HEK293 (cell line): ENCODE measurements around the gene SIRPA.

Source experiments
- CTCF ChIA-PET: fragments of 350-600 bp; formaldehyde crosslinking; extraction: SDS; loops from one replicate; lab custom pipeline; 2021; ENCODE audit warnings: antibody characterized with exemption; lab: Yijun Ruan, JAX
- POLR2A ChIA-PET: fragments of 300-600 bp; formaldehyde crosslinking; extraction: SDS; loops from one replicate; lab custom pipeline; 2020; ENCODE audit warnings: antibody characterized with exemption, inconsistent platforms; lab: Yijun Ruan, JAX
- H3K27ac ChIP-seq: fragments of 200-500 bp; sonication (Bioruptor generic); 2 replicates; pipeline ENCODE4 v1.5.1; 2014; ENCODE audit warnings: low read depth, low read length, control low read depth, inconsistent platforms; ENCODE audit errors: extremely low read depth
- H3K36me3 ChIP-seq, 2 experiments: fragments of 200-500 bp in 1 of 2; sonication (Bioruptor generic) in 1 of 2; 1 replicate in 1 of 2; 2 replicates in 1 of 2; pipeline ENCODE4 v1.5.1; 2014 to 2017; ENCODE audit warnings: inconsistent platforms in 2 of 2, low read length in 2 of 2; ENCODE audit not compliant: control insufficient read depth in 2 of 2, insufficient read depth in 1 of 2
- H3K4me1 ChIP-seq: fragments of 200-500 bp; sonication (Bioruptor generic); 2 replicates; pipeline ENCODE4 v1.5.1; 2014; ENCODE audit warnings: mild to moderate bottlenecking, low read length, inconsistent platforms; ENCODE audit not compliant: control insufficient read depth, insufficient read depth
- H3K4me3 ChIP-seq: 2 replicates; pipeline ENCODE4 v1.5.1; 2011; ENCODE audit warnings: low read depth, mild to moderate bottlenecking, control low read depth, low read length, moderate library complexity
- H3K9me3 ChIP-seq: fragments of 200-500 bp; sonication (Bioruptor generic); 2 replicates; pipeline ENCODE4 v1.5.1; 2014; ENCODE audit warnings: low read depth, low read length, inconsistent platforms; ENCODE audit not compliant: control insufficient read depth, insufficient read depth
- GLIS2 ChIP-seq: fragments of 450-650 bp; formaldehyde crosslinking; IDR thresholded peaks from 2 replicates; pipeline ENCODE4 v1.5.1; 2016; ENCODE audit warnings: missing biosample characterization, missing genetic modification characterization
- HOXD13 ChIP-seq: sonication (generic); formaldehyde crosslinking; IDR thresholded peaks from 2 replicates; pipeline ENCODE4 v1.8.0; 2022; ENCODE audit warnings: missing genetic modification reagents, borderline replicate concordance
- KLF8 ChIP-seq: fragments of 450-650 bp; formaldehyde crosslinking; IDR thresholded peaks from 2 replicates; pipeline ENCODE4 v1.5.1; 2016; ENCODE audit warnings: missing biosample characterization, missing genetic modification characterization
- SALL2 ChIP-seq: fragments of 450-650 bp; formaldehyde crosslinking; IDR thresholded peaks from 2 replicates; pipeline ENCODE4 v1.5.0; 2017; ENCODE audit warnings: missing biosample characterization, mild to moderate bottlenecking, missing genetic modification characterization, borderline replicate concordance
- TCF7L2 ChIP-seq: IDR thresholded peaks from 2 replicates; pipeline ENCODE4 v1.6.1; 2011; ENCODE audit warnings: low read depth, mild to moderate bottlenecking, inconsistent platforms, low read length, moderate library complexity, borderline replicate concordance
- ZFHX2 ChIP-seq: fragments of 450-650 bp; formaldehyde crosslinking; conservative IDR thresholded peaks from 2 replicates; pipeline ENCODE4 v1.5.1; 2016; ENCODE audit warnings: missing biosample characterization, missing genetic modification characterization
- ZIC2 ChIP-seq: fragments of 450-650 bp; formaldehyde crosslinking; IDR thresholded peaks from 2 replicates; pipeline ENCODE4 v1.5.1; 2016; ENCODE audit warnings: missing biosample characterization, missing genetic modification characterization
- ZNF211 ChIP-seq: fragments of 450-650 bp; formaldehyde crosslinking; IDR thresholded peaks from 2 replicates; pipeline ENCODE4 v1.5.1; 2016; ENCODE audit warnings: low read depth, missing biosample characterization, missing genetic modification characterization
- ZNF239 ChIP-seq: fragments of 450-650 bp; formaldehyde crosslinking; IDR thresholded peaks from 2 replicates; pipeline ENCODE4 v1.5.1; 2016; ENCODE audit warnings: missing biosample characterization, missing genetic modification characterization
- ZNF433 ChIP-seq: fragments of 450-650 bp; formaldehyde crosslinking; IDR thresholded peaks from 2 replicates; pipeline ENCODE4 v1.5.1; 2016; ENCODE audit warnings: missing biosample characterization, missing genetic modification characterization, low read depth
- ZNF449 ChIP-seq: fragments of 450-650 bp; formaldehyde crosslinking; IDR thresholded peaks from 2 replicates; pipeline ENCODE4 v1.5.1; 2017; ENCODE audit warnings: missing biosample characterization, mild to moderate bottlenecking, missing genetic modification characterization, moderate library complexity
- ZSCAN4 ChIP-seq: fragments of 450-650 bp; formaldehyde crosslinking; IDR thresholded peaks from 2 replicates; pipeline ENCODE4 v1.5.1; 2017; ENCODE audit warnings: missing biosample characterization, missing genetic modification characterization
- TF ChIP-seq, protein P1 (sequence below): fragments of 450-650 bp; IDR thresholded peaks from 2 replicates; pipeline ENCODE4 v1.5.1; 2018; ENCODE audit warnings: missing biosample characterization, missing genetic modification characterization
- TF ChIP-seq, protein P2 (sequence below): fragments of 450-650 bp; formaldehyde crosslinking; IDR thresholded peaks from 2 replicates; pipeline ENCODE4 v1.5.1; 2016; ENCODE audit warnings: missing biosample characterization, missing genetic modification characterization, borderline replicate concordance
- TF ChIP-seq, protein P3 (sequence below): fragments of 450-650 bp; formaldehyde crosslinking; IDR thresholded peaks from 2 replicates; pipeline ENCODE4 v1.5.1; 2017; ENCODE audit warnings: missing biosample characterization, missing genetic modification characterization
- TF ChIP-seq, protein P4 (sequence below): fragments of 450-650 bp; formaldehyde crosslinking; IDR thresholded peaks from 2 replicates; pipeline ENCODE4 v1.5.1; 2016; ENCODE audit warnings: missing biosample characterization, missing genetic modification characterization

SIRPA gene

GRCh38 chr20:1934721-1935573 lies 39.7 kb downstream of the SIRPA start:
- peaks cover 0 to 5% of the 10 kb centered on the region in 2 experiments; a peak in 1 of 3 replicates for H3K36me3 ChIP-seq
- CTCF ChIA-PET, result interaction anchor here (0.6 to 1.4 kb wide), 2 partner anchors 16 to 237 kb away, joined by 4 to 8 read pairs; no protein-coding TSS in a partner anchor
- POLR2A ChIA-PET, result interaction anchor here (1.2 kb wide), 1 partner anchor 12 kb away, joined by 4 read pairs; no protein-coding TSS in a partner anchor
- no peaks in the 10 kb centered on the region for H3K9me3 ChIP-seq
- no peaks in the 10 kb centered on the region for H3K4me1 ChIP-seq
- no peak overlapping the region for H3K27ac ChIP-seq
- H3K4me3 ChIP-seq, result no peak overlapping the region
- TF ChIP-seq ZSCAN4 (tag by site-specific recombination) (no peak), ZNF449 (no peak), ZNF239 (tag by site-specific recombination) (no peak), ZFHX2 (tag by site-specific recombination) (no peak), HOXD13 (CRISPR knock-in tag) (no peak), SALL2 (tag by site-specific recombination) (no peak), ZIC2 (no peak), ZNF433 (tag by site-specific recombination) (no peak), TCF7L2 (no peak), ZNF211 (tag by site-specific recombination) (no peak), GLIS2 (tag by site-specific recombination) (no peak), KLF8 (no peak)
- TF ChIP-seq, protein P1, sequence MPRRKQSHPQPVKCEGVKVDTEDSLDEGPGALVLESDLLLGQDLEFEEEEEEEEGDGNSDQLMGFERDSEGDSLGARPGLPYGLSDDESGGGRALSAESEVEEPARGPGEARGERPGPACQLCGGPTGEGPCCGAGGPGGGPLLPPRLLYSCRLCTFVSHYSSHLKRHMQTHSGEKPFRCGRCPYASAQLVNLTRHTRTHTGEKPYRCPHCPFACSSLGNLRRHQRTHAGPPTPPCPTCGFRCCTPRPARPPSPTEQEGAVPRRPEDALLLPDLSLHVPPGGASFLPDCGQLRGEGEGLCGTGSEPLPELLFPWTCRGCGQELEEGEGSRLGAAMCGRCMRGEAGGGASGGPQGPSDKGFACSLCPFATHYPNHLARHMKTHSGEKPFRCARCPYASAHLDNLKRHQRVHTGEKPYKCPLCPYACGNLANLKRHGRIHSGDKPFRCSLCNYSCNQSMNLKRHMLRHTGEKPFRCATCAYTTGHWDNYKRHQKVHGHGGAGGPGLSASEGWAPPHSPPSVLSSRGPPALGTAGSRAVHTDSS (tag by site-specific recombination), result no peak
- TF ChIP-seq, protein P2, sequence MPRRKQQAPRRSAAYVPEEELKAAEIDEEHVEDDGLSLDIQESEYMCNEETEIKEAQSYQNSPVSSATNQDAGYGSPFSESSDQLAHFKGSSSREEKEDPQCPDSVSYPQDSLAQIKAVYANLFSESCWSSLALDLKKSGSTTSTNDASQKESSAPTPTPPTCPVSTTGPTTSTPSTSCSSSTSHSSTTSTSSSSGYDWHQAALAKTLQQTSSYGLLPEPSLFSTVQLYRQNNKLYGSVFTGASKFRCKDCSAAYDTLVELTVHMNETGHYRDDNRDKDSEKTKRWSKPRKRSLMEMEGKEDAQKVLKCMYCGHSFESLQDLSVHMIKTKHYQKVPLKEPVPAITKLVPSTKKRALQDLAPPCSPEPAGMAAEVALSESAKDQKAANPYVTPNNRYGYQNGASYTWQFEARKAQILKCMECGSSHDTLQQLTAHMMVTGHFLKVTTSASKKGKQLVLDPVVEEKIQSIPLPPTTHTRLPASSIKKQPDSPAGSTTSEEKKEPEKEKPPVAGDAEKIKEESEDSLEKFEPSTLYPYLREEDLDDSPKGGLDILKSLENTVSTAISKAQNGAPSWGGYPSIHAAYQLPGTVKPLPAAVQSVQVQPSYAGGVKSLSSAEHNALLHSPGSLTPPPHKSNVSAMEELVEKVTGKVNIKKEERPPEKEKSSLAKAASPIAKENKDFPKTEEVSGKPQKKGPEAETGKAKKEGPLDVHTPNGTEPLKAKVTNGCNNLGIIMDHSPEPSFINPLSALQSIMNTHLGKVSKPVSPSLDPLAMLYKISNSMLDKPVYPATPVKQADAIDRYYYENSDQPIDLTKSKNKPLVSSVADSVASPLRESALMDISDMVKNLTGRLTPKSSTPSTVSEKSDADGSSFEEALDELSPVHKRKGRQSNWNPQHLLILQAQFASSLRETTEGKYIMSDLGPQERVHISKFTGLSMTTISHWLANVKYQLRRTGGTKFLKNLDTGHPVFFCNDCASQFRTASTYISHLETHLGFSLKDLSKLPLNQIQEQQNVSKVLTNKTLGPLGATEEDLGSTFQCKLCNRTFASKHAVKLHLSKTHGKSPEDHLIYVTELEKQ (tag by site-specific recombination), result no peak
- TF ChIP-seq, protein P3, sequence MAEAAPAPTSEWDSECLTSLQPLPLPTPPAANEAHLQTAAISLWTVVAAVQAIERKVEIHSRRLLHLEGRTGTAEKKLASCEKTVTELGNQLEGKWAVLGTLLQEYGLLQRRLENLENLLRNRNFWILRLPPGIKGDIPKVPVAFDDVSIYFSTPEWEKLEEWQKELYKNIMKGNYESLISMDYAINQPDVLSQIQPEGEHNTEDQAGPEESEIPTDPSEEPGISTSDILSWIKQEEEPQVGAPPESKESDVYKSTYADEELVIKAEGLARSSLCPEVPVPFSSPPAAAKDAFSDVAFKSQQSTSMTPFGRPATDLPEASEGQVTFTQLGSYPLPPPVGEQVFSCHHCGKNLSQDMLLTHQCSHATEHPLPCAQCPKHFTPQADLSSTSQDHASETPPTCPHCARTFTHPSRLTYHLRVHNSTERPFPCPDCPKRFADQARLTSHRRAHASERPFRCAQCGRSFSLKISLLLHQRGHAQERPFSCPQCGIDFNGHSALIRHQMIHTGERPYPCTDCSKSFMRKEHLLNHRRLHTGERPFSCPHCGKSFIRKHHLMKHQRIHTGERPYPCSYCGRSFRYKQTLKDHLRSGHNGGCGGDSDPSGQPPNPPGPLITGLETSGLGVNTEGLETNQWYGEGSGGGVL (tag by site-specific recombination), result no peak
- TF ChIP-seq, protein P4, sequence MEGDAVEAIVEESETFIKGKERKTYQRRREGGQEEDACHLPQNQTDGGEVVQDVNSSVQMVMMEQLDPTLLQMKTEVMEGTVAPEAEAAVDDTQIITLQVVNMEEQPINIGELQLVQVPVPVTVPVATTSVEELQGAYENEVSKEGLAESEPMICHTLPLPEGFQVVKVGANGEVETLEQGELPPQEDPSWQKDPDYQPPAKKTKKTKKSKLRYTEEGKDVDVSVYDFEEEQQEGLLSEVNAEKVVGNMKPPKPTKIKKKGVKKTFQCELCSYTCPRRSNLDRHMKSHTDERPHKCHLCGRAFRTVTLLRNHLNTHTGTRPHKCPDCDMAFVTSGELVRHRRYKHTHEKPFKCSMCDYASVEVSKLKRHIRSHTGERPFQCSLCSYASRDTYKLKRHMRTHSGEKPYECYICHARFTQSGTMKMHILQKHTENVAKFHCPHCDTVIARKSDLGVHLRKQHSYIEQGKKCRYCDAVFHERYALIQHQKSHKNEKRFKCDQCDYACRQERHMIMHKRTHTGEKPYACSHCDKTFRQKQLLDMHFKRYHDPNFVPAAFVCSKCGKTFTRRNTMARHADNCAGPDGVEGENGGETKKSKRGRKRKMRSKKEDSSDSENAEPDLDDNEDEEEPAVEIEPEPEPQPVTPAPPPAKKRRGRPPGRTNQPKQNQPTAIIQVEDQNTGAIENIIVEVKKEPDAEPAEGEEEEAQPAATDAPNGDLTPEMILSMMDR (tag by site-specific recombination), result no peak
- TF ChIP-seq, all 188 proteins: peak for 0
